PFSK-1 (cell line): Measurements from ENCODE around the gene ZSCAN9.

Experiments used
- FOXP2 ChIP-seq: optimal IDR thresholded peaks from 2 replicates; pipeline ENCODE3; 2011; ENCODE audit warnings: borderline replicate concordance, control low read depth, inconsistent platforms; ENCODE audit not compliant: insufficient read depth; ENCODE audit errors: extremely low read length, extremely low read depth
- POLR2AphosphoS5 ChIP-seq: IDR thresholded peaks from 2 replicates; pipeline ENCODE4 v1.6.1; 2012; ENCODE audit warnings: low read depth, mild to moderate bottlenecking, control low read depth, low read length, moderate library complexity
- SIN3A ChIP-seq: IDR thresholded peaks from 2 replicates; pipeline ENCODE4 v1.6.1; 2012; ENCODE audit warnings: mild to moderate bottlenecking, low read length, moderate library complexity, borderline replicate concordance; ENCODE audit not compliant: insufficient read depth
- TAF1 ChIP-seq: IDR thresholded peaks from 2 replicates; pipeline ENCODE4 v1.6.1; 2012; ENCODE audit warnings: low read length, control low read depth, borderline replicate concordance; ENCODE audit not compliant: insufficient read depth
- TF ChIP-seq, protein P1 (sequence below), 2 experiments: IDR thresholded peaks; 2 replicates each; pipeline versions ENCODE4 v1.6.1 to v1.8.0; 2011 to 2012; ENCODE audit warnings: low read depth in 2 of 2, low read length in 2 of 2, control low read depth in 1 of 2, inconsistent platforms in 1 of 2, mild to moderate bottlenecking in 1 of 2, moderate library complexity in 1 of 2; ENCODE audit not compliant: insufficient read depth in 1 of 2

ZSCAN9 gene

DNA sequence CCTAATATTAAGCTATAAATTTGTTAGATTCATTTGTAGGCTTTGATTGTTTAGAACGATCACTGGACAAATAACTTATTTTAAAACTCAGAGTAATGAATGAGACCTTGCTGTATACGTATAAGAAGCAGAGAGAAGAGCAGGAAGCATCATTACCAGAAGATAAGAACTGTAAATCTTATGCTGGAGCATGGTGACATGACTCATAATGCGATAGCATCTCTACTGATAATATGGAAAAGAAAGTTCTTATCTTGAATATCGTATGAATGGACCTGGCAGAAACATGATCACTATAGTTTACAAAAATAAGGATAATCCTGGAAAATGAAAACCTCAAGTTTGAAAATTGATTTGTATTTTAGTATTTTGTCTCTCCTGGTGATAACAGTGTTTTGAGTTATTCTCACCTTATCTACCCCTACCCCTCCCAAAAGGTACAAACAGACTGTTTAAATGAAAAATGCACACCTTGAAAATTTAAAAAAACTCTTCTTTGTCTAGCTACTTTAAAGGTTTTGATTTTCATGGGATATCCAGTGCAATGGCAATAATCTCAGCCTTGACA lies 39.8 kb downstream of the ZSCAN9 start:
- TF ChIP-seq SIN3A: no peak
- TF ChIP-seq FOXP2: no peak
- no peak for TF ChIP-seq POLR2AphosphoS5

DNA sequence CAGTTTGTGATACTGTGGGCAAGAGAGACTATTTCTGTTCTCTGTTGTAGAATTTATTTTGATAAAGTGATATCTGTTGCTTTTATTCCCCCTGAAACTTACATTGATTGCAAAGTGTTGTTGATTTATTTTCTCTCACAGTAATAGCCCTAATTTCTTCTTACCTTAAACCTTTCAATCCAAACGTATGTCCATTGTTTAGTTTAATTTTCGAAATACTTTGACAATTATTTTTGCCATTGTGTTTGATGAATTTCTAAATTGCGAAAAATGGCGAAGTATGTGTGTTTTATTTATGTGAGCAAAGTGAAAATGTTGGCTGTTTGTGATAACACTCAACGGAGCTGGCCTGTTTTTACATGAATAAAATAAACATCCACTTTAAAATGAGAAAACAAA lies 41.5 kb downstream of the ZSCAN9 start:
- TF ChIP-seq, protein P1, sequence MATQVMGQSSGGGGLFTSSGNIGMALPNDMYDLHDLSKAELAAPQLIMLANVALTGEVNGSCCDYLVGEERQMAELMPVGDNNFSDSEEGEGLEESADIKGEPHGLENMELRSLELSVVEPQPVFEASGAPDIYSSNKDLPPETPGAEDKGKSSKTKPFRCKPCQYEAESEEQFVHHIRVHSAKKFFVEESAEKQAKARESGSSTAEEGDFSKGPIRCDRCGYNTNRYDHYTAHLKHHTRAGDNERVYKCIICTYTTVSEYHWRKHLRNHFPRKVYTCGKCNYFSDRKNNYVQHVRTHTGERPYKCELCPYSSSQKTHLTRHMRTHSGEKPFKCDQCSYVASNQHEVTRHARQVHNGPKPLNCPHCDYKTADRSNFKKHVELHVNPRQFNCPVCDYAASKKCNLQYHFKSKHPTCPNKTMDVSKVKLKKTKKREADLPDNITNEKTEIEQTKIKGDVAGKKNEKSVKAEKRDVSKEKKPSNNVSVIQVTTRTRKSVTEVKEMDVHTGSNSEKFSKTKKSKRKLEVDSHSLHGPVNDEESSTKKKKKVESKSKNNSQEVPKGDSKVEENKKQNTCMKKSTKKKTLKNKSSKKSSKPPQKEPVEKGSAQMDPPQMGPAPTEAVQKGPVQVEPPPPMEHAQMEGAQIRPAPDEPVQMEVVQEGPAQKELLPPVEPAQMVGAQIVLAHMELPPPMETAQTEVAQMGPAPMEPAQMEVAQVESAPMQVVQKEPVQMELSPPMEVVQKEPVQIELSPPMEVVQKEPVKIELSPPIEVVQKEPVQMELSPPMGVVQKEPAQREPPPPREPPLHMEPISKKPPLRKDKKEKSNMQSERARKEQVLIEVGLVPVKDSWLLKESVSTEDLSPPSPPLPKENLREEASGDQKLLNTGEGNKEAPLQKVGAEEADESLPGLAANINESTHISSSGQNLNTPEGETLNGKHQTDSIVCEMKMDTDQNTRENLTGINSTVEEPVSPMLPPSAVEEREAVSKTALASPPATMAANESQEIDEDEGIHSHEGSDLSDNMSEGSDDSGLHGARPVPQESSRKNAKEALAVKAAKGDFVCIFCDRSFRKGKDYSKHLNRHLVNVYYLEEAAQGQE (IDR thresholded peaks at IDR 0.05; ENCODE audit: insufficient read depth in 1 of 2, low read depth in 2 of 2, low read length in 2 of 2): no peak
- TF ChIP-seq TAF1: no peak
- TF ChIP-seq SIN3A: no peak
- TF ChIP-seq POLR2AphosphoS5: no peak
- TF ChIP-seq FOXP2: no peak

DNA sequence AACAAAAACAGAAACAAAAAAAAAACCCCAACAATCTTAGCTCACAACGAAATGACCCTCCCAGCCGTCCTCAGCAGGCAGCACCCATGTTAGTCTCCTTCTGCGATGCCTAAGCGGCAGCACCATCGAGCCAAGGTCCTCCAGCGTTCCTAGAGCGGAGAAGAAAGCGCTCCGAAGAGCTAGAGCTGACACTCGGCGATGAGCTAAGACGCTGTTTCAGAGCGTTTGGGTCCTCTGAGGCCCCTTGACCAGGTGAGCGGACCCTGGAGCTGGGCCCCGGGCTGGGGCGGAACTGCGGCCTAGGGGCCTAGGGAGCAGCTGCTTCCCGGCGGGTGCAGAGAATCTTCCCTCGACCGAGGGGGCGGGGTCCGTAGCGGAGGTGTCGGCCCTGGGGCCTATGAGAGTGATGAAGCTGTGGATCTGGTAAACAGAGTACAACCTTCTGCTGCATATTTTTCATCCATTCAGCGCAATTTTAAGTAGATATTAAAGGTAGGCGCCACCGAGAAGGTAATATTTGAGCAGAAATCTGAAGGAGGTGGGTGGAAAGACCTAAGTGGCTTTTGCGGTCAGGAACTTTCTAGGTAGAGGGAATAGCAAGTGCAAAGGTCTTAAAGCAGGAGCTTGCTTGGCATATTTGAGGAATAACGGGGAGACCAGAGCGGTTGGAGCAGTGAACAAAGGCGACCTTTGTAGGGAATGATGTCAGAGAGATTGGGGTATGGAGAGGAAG lies 42.1 kb downstream of the ZSCAN9 start, which contains the start of gene ZSCAN26:
Gene ZSCAN26 (plus strand): TSS at position 182 of the 733 bp plus-strand sequence. CDS start 4,777 bp downstream, outside the sequence.
- TF ChIP-seq POLR2AphosphoS5: peak; percentile 74
- TF ChIP-seq, protein P1 (IDR thresholded peaks at IDR 0.05; ENCODE audit: insufficient read depth in 1 of 2, low read depth in 2 of 2, low read length in 2 of 2): 0 out of 4 replicates have a peak, but pooled peaks of 1 of the 2 experiments have one; percentile 24
- peak; percentile 8 for TF ChIP-seq FOXP2
- TF ChIP-seq SIN3A: 0 out of 2 replicates have a peak, but pooled peaks have one; percentile 87
- peak; percentile 46; the same call in 1 of the 2 replicates for TF ChIP-seq TAF1

DNA sequence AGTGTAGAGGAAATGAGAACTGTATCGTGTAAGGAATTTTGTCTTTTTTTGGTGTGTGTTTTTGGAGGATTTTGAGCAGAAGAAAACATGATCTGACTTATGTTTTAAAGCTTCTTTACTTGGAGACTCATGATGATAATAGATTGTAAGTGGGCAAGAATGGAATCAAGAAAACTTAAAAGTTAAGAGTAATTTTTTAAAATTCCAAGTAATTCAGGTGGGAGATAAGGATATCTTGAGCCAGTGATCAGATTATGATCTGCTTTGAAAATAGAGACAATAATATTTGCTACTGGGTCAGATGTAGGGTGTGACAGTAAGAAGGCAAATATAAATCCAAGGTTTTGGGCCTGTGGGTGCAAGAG lies 42.6 kb downstream of the ZSCAN9 start:
- TF ChIP-seq SIN3A (no peak), FOXP2 (no peak), TAF1 (no peak), POLR2AphosphoS5 (no peak)
- TF ChIP-seq, protein P1 (IDR thresholded peaks at IDR 0.05; ENCODE audit: insufficient read depth in 1 of 2, low read depth in 2 of 2, low read length in 2 of 2): no peak

DNA sequence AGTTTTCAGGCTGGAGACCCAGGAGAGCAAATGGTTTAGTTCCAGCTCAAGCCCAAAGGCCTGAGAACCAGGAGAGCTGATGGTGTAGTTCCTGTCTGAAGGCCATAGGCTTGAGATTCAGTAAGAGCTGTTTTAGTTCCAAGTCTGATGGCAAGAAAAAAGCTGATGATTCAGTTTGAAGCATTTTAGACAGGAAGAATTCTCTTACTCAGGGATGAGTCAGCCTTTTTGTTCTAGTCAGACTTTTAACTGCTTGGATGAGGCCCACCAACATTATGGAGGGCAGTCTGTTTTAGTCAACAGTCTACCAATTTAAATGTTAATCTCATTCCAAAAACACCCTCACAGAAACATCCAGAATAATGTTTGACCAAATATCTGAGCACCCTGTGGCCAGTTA lies 44.4 kb downstream of the ZSCAN9 start:
- TF ChIP-seq POLR2AphosphoS5 (no peak), FOXP2 (no peak), TAF1 (0 out of 2 replicates have a peak, but pooled peaks have one; percentile 22), SIN3A (no peak)
- TF ChIP-seq, protein P1 (IDR thresholded peaks at IDR 0.05; ENCODE audit: insufficient read depth in 1 of 2, low read depth in 2 of 2, low read length in 2 of 2): no peak
